Epithelial cell of umbilical artery (primary cell): ENCODE data around the gene PXDC1. TPM values are rescaled to one million over a fixed set of nuclear protein-coding genes. Genes with fewer than 3 reads are reported as not detected.

Experiments
- total RNA-seq: library from RNA; depleted of rRNA; stranded (reverse); fragments of >200 nt; gene quantifications from 2 replicates; pipeline ENCODE4 v1.2.3, GENCODE V29; 2014

The PXDC1 gene
- 61.7 and 72.9 TPM in 2 replicates for total RNA-seq

GRCh38 chr6:3751077-3751729 lies at the start of gene PXDC1:
Gene PXDC1, minus strand, starts transcription at chr6:3751713. Its CDS starts 182 bp downstream, at chr6:3751531.

Other genes starting within 250 kb of the PXDC1 start
- gene FAM50B, start 97.7 kb upstream of the PXDC1 start, total RNA-seq, result 7.1 and 13.5 TPM in 2 replicates